GM12873 (cell line): ENCODE results near the gene RIMKLA.

Source experiments
- CTCF ChIP-seq: IDR thresholded peaks from 2 replicates; pipeline ENCODE4 v1.5.1; 2012; ENCODE audit warnings: low read depth, mild to moderate bottlenecking, moderate library complexity, low read length, control low read depth; ENCODE audit not compliant: insufficient read depth; ENCODE audit errors: missing control alignments

Gene RIMKLA

GRCh38 chr1:42399315-42400100, 18.9 kb downstream of the RIMKLA start:
- no peak for TF ChIP-seq CTCF

GRCh38 chr1:42403880-42404400, 23.3 kb downstream of the RIMKLA start:
- no peak for TF ChIP-seq CTCF

- no peak for TF ChIP-seq CTCF
Measured at GRCh38 chr1:42414551-42415496, 34.2 kb downstream of the RIMKLA start.

GRCh38 chr1:42417166-42417565, 36.6 kb downstream of the RIMKLA start:
- TF ChIP-seq CTCF, result no peak

GRCh38 chr1:42418516-42418915, 37.9 kb downstream of the RIMKLA start:
- no peak for TF ChIP-seq CTCF

- TF ChIP-seq CTCF, result no peak
Measured at GRCh38 chr1:42419126-42419821, 38.7 kb downstream of the RIMKLA start.
